MM.1S (cell line): ENCODE data around the gene INTS7.

Source experiments
- EZH2 ChIP-seq: fragments of 300-600 bp; sonication (generic); optimal IDR thresholded peaks from 2 replicates; pipeline ENCODE3; 2017; ENCODE audit warnings: low read depth, mild to moderate bottlenecking, antibody characterized with exemption, low read length, mixed read lengths
- TF ChIP-seq, protein P1 (sequence below): fragments of 300-600 bp; sonication (generic); IDR thresholded peaks from 2 replicates; pipeline ENCODE4 v1.5.1; 2016; ENCODE audit warnings: antibody characterized with exemption, low read length, mixed read lengths

GRCh38 chr1:211938561-211938997, 96.8 kb downstream of the INTS7 start:
- TF ChIP-seq, protein P1, sequence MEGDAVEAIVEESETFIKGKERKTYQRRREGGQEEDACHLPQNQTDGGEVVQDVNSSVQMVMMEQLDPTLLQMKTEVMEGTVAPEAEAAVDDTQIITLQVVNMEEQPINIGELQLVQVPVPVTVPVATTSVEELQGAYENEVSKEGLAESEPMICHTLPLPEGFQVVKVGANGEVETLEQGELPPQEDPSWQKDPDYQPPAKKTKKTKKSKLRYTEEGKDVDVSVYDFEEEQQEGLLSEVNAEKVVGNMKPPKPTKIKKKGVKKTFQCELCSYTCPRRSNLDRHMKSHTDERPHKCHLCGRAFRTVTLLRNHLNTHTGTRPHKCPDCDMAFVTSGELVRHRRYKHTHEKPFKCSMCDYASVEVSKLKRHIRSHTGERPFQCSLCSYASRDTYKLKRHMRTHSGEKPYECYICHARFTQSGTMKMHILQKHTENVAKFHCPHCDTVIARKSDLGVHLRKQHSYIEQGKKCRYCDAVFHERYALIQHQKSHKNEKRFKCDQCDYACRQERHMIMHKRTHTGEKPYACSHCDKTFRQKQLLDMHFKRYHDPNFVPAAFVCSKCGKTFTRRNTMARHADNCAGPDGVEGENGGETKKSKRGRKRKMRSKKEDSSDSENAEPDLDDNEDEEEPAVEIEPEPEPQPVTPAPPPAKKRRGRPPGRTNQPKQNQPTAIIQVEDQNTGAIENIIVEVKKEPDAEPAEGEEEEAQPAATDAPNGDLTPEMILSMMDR = no peak
- no peak for TF ChIP-seq EZH2
